HFFc6 (cell line): Measurements from ENCODE around the gene KIF26A. TPM values are rescaled to one million over a fixed set of nuclear protein-coding genes. Genes with fewer than 3 reads are reported as not detected.

ENCODE experiments used
- DNase-seq: peaks from one replicate; pipeline ENCODE4 v3.0.0-alpha.2; 2018
- H3K27ac Mint-ChIP-seq: 2 replicates; pipeline ENCODE4 v1.8.0; 2020; ENCODE audit warnings: mild to moderate bottlenecking, mixed read lengths
- H3K27me3 Mint-ChIP-seq: 2 replicates; pipeline ENCODE4 v1.8.0; 2021; ENCODE audit warnings: mild to moderate bottlenecking, moderate library complexity, mixed read lengths; ENCODE audit not compliant: insufficient read depth
- H3K36me3 Mint-ChIP-seq: 2 replicates; pipeline ENCODE4 v1.8.0; 2021; ENCODE audit warnings: low read depth, mixed read lengths
- H3K4me1 Mint-ChIP-seq: 2 replicates; pipeline ENCODE4 v1.8.0; 2020; ENCODE audit warnings: low read depth, mixed read lengths
- H3K4me3 Mint-ChIP-seq: 2 replicates; pipeline ENCODE4 v1.8.0; 2020; ENCODE audit warnings: mild to moderate bottlenecking, moderate library complexity, mixed read lengths
- H3K9me3 Mint-ChIP-seq: 2 replicates; pipeline ENCODE4 v1.8.0; 2020; ENCODE audit warnings: mild to moderate bottlenecking, mixed read lengths
- CTCF ChIP-seq: fragments of 200-600 bp; sonication (generic); IDR thresholded peaks from 2 replicates; pipeline ENCODE4 v1.5.0; 2021; ENCODE audit warnings: antibody characterized with exemption, mild to moderate bottlenecking
- total RNA-seq, 6 experiments: library from RNA; stranded (reverse); fragmentation: NEBNext Ultra II Directional; extraction: Animal tissue kit (Norgen Biotek cat#: 25700); gene quantifications; 2 replicates in 1 of 6; 3 replicates in 5 of 6; pipeline ENCODE4 v1.2.3, GENCODE V29; 2021

The KIF26A gene
- total RNA-seq, 6 experiments from 2014 or later = 0.07 to 0.09 TPM; not detected in 4

GRCh38 chr14:104104076-104104901 is 34.1 kb upstream of the KIF26A start:
- no peaks in the 10 kb centered on the region for H3K36me3 Mint-ChIP-seq
- DNase-seq = no peak
- H3K27me3 Mint-ChIP-seq = peaks cover 6% of the 10 kb centered on the region
- TF ChIP-seq CTCF = no peak
- no peak overlapping the region for H3K27ac Mint-ChIP-seq
- no peak overlapping the region for H3K4me3 Mint-ChIP-seq
- H3K9me3 Mint-ChIP-seq = no peaks in the 10 kb centered on the region
- no peaks in the 10 kb centered on the region for H3K4me1 Mint-ChIP-seq

GRCh38 chr14:104105071-104105821 is 33.1 kb upstream of the KIF26A start:
- H3K36me3 Mint-ChIP-seq = no peaks in the 10 kb centered on the region
- no peaks in the 10 kb centered on the region for H3K9me3 Mint-ChIP-seq
- no peak for DNase-seq
- H3K27me3 Mint-ChIP-seq = peaks cover 6% of the 10 kb centered on the region
- H3K4me1 Mint-ChIP-seq = no peaks in the 10 kb centered on the region
- no peak for TF ChIP-seq CTCF
- H3K27ac Mint-ChIP-seq = no peak overlapping the region
- H3K4me3 Mint-ChIP-seq = no peak overlapping the region

- H3K4me3 Mint-ChIP-seq = no peak overlapping the region
- no peak overlapping the region for H3K27ac Mint-ChIP-seq
- no peaks in the 10 kb centered on the region for H3K4me1 Mint-ChIP-seq
- DNase-seq = no peak
- H3K27me3 Mint-ChIP-seq = peaks cover 6% of the 10 kb centered on the region
- no peaks in the 10 kb centered on the region for H3K36me3 Mint-ChIP-seq
- no peak for TF ChIP-seq CTCF
- no peaks in the 10 kb centered on the region for H3K9me3 Mint-ChIP-seq
Measured at GRCh38 chr14:104105822-104106470, 32.4 kb upstream of the KIF26A start.

GRCh38 chr14:104106471-104106991 is 31.9 kb upstream of the KIF26A start:
- DNase-seq = no peak
- Mint-ChIP-seq H3K4me3 (no peak overlapping the region), H3K27me3 (peaks cover 6% of the 10 kb centered on the region), H3K36me3 (no peaks in the 10 kb centered on the region), H3K27ac (no peak overlapping the region), H3K4me1 (no peaks in the 10 kb centered on the region), H3K9me3 (no peaks in the 10 kb centered on the region)
- no peak for TF ChIP-seq CTCF

- Mint-ChIP-seq H3K36me3 (no peaks in the 10 kb centered on the region), H3K4me1 (no peaks in the 10 kb centered on the region), H3K4me3 (no peak overlapping the region), H3K27ac (no peak overlapping the region), H3K27me3 (peaks cover 3% of the 10 kb centered on the region), H3K9me3 (no peaks in the 10 kb centered on the region)
- TF ChIP-seq CTCF = no peak
- DNase-seq = no peak
Measured at GRCh38 chr14:104107101-104107581, 31.2 kb upstream of the KIF26A start.
